GM10248 (cell line): ENCODE data around the gene DECR2.
A peak's percentile ranks its signal among the peaks of the same experiment; 100 is the strongest.

Experiments
- CTCF ChIA-PET: fragments of 300-600 bp; sonication (Branson Sonifier 250); formaldehyde crosslinking; extraction: SDS; loops from one replicate; lab custom pipeline; 2021; ENCODE audit warnings: antibody characterized with exemption; lab: Yijun Ruan, JAX
- POLR2A ChIA-PET: fragments of 350-650 bp; sonication (Branson Sonifier 250); formaldehyde crosslinking; extraction: SDS; loops from one replicate; lab custom pipeline; 2020; ENCODE audit warnings: antibody characterized with exemption; lab: Yijun Ruan, JAX
- DNase-seq: peaks from one replicate; pipeline ENCODE4 v3.0.0; 2012; ENCODE audit errors: extremely low spot score
- TF ChIP-seq, protein P1 (sequence below): IDR thresholded peaks from 2 replicates; pipeline ENCODE4 v1.5.1; 2012; ENCODE audit warnings: mild to moderate bottlenecking, low read depth; ENCODE audit errors: extremely low read depth, missing control alignments, control extremely low read depth

Gene DECR2

GRCh38 chr16:396199-396598 lies 5.5 kb upstream of the DECR2 start:
- CTCF ChIA-PET, result no interaction called here
- TF ChIP-seq, protein P1, sequence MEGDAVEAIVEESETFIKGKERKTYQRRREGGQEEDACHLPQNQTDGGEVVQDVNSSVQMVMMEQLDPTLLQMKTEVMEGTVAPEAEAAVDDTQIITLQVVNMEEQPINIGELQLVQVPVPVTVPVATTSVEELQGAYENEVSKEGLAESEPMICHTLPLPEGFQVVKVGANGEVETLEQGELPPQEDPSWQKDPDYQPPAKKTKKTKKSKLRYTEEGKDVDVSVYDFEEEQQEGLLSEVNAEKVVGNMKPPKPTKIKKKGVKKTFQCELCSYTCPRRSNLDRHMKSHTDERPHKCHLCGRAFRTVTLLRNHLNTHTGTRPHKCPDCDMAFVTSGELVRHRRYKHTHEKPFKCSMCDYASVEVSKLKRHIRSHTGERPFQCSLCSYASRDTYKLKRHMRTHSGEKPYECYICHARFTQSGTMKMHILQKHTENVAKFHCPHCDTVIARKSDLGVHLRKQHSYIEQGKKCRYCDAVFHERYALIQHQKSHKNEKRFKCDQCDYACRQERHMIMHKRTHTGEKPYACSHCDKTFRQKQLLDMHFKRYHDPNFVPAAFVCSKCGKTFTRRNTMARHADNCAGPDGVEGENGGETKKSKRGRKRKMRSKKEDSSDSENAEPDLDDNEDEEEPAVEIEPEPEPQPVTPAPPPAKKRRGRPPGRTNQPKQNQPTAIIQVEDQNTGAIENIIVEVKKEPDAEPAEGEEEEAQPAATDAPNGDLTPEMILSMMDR, result no peak
- DNase-seq, result no peak
- POLR2A ChIA-PET, result interaction anchor here (0.6 to 0.7 kb wide), 2 partner anchors 10 to 1634 kb away, joined by 3 read pairs; no protein-coding TSS in a partner anchor

DNA sequence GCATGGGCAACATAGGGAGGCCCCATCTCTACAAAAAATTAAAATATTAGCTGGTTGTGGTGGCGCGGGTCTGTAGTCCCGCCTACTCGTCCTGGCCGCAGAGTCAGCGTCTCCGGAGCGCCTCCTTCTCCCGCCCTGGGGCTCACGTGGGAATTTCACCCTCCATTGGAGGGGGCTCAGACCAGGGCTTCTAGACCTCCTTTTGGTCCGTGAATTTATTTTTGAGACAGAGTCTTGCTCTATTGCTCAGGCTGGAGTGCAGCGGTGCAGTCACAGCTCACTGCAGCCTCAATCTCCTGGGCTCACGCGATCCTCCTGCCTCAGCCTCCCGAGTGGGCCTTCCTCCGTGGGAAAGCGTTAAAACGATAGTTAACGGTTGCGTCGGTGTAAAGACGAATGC lies 5.1 kb upstream of the DECR2 start:
- ChIA-PET POLR2A (interaction anchor here (0.7 kb wide), 1 partner anchor 11 kb away, joined by 3 read pairs; no protein-coding TSS in a partner anchor), CTCF (no interaction called here)
- TF ChIP-seq, protein P1, result no peak
- DNase-seq, result no peak

GRCh38 chr16:397135-397661 lies 4.5 kb upstream of the DECR2 start, which contains the start of gene NME4:
Gene NME4, plus strand, starts transcription at chr16:397199. Its CDS starts 24 bp downstream, at chr16:397223.
- TF ChIP-seq, protein P1, result no peak
- ChIA-PET POLR2A (interaction anchor here (0.7 kb wide), 1 partner anchor 11 kb away, joined by 3 read pairs; no protein-coding TSS in a partner anchor), CTCF (no interaction called here)
- DNase-seq, result peak; percentile 60

DNA sequence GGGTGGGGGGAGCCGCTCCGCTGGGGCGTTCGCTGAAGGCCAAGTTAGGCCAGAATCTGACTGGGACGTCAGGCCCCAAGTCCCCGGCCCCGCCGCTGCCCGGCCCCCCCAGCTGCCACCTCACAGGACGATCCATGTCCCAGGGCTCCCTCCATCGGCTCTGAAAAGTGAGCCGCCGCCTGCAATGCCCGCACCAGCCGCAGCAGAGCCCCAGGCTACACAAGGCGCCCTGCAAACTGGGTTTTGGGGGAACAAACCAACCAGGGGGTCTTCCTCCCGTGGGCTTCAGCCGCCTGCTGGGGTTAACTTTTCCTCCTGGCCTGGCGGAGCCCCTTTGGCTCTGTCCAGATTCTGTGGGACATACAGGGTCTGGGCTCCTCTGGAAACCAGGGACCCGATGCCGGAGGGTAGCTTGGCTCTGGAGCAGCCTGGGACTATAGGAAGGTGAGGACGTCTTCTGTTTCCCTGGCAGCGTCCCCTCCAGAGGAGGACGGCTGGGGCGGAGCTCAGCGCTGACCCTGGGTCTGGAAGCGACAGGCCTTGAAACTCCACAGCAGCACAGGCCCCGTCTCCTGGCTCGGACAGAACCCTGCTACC lies 3.9 kb upstream of the DECR2 start:
- TF ChIP-seq, protein P1, result no peak
- peak; percentile 57 for DNase-seq
- ChIA-PET CTCF (interaction anchor here (1.2 kb wide), 1 partner anchor 15 kb away, joined by 5 read pairs; no protein-coding TSS in a partner anchor), POLR2A (no interaction called here)

GRCh38 chr16:398561-399339 lies 2.9 kb upstream of the DECR2 start:
- ChIA-PET CTCF (interaction anchor here (1.2 kb wide), 1 partner anchor 16 kb away, joined by 5 read pairs; no protein-coding TSS in a partner anchor), POLR2A (interaction anchor here (0.8 kb wide), 1 partner anchor 46 kb away, joined by 3 read pairs; no protein-coding TSS in a partner anchor)
- DNase-seq, result no peak
- TF ChIP-seq, protein P1, result no peak

DNA sequence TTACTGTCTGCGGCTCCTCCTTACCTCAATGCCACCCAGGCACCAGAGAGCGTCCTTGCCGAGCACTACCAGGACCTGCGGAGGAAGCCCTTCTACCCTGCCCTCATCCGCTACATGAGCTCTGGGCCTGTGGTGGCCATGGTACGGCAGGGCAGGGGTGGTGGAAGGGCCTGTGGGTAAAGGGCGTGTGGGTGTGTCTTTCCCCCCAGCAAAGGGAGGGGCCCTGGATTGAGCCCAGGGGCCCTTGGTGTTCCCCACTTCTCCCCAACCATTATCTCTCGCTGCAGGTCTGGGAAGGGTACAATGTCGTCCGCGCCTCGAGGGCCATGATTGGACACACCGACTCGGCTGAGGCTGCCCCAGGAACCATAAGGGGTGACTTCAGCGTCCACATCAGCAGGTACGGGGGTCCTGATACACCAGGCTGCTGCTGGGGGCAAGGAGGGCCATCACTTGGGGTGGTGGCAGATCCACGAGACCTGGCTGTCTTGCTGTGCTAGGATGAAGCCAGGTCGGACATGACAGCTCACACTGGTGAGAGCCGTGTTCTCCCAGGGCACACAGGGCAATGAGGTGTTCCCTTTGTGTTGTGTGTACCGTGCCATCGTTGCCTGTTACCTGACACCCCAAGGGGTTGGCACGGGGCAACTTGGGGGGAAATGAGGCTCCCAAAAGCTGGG lies 2.2 kb upstream of the DECR2 start:
- ChIA-PET POLR2A (no interaction called here), CTCF (interaction anchor here (1.2 kb wide), 1 partner anchor 17 kb away, joined by 5 read pairs; no protein-coding TSS in a partner anchor)
- no peak for DNase-seq
- TF ChIP-seq, protein P1, result no peak
